Measurements from ENCODE around the gene PGM2L1.
"Not testable (repeated sequence)": the region's sequence is repeated elsewhere in the genome, so short reads cannot be mapped to it uniquely, and the experiment has no call there.

Gene PGM2L1

GRCh38 chr11:74398244-74399159 is at the start of gene PGM2L1:
Gene PGM2L1, minus strand, starts transcription at chr11:74398433. Its CDS starts 272 bp downstream, at chr11:74398161.
- peak; percentile 94 for DNase-seq

DNA sequence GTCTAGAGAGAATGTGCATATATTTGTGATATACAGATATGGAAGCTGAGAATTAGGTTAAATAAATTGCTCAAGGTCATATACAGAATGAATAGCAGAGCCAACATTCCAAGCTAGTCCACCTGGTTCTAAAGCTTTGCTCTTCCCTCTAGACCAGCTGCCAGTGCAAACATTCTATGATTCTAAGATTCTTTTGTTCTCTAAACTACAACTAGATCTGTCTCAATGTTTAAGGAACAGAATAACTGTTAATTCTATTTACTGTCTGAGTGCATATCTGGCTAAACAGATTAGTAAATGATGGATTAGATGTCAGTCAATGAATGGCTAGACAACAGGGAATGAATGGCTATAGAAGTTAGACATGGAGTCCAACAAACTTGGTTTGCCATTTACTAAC is 49.5 kb upstream of the PGM2L1 start:
- DNase-seq: no peak

DNA sequence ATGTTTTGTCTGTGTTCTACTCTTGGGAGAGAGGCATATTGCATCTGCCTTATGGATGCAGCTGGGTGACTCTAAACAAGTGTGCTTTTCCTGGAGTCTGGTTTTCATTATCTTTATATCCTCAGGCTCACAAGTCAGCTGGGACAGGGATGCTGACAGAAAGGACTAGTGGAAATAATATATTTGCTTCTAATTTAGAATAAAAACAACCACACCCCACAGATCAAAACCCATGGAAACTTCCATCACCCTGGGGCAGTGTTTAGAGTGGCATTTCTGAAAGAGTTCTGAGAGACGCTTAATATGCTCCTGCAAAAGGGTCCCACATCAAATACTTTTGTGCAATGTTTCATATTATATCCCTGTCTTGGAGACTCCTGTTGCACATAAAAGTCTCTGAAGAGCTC is 48.3 kb upstream of the PGM2L1 start:
- DNase-seq: peak; percentile 28

- DNase-seq: no peak
Observed at GRCh38 chr11:74444173-74444826, 46.1 kb upstream of the PGM2L1 start.

DNA sequence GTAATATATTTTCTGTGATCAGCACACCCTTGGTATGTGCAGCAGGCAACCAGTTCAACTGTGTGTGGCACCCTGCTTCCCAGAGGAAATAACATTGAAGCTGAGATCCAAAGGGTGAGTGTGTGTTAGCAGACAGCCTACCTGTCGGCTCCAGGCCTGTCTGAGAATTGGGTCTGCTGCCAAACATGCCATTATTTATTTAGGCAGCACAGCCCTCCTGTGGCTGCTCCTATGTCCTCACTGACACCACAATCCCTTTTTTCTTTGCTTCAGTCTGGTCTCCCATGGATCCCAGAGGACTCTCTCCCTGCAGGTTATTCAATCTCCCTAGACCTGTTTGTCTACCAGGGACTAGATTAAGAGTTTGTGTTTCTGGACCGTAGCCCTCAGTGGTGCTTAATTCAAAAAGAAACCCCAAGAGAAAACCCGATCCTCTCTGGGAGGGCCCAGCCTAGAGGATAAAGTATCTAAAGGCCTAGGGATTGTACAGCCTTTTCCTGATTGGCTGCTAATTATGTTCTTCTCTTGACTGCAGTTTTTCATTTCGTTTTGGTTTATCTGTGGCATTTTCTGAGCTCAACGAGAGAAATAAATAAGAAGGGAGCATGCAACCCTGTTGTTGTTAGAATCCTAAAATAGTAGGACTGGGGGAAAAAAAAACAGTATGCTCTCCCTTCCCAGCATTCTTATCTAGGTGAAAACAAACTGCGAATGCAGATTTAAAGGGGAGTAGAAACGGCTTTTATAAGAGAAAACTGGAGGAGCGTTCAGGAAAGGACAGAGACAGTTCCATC is 45.0 kb upstream of the PGM2L1 start:
- no peak for DNase-seq

GRCh38 chr11:74442636-74443035 is 44.4 kb upstream of the PGM2L1 start:
- DNase-seq: no peak

- no peak for DNase-seq
Observed at GRCh38 chr11:74438681-74439080, 40.4 kb upstream of the PGM2L1 start.

DNA sequence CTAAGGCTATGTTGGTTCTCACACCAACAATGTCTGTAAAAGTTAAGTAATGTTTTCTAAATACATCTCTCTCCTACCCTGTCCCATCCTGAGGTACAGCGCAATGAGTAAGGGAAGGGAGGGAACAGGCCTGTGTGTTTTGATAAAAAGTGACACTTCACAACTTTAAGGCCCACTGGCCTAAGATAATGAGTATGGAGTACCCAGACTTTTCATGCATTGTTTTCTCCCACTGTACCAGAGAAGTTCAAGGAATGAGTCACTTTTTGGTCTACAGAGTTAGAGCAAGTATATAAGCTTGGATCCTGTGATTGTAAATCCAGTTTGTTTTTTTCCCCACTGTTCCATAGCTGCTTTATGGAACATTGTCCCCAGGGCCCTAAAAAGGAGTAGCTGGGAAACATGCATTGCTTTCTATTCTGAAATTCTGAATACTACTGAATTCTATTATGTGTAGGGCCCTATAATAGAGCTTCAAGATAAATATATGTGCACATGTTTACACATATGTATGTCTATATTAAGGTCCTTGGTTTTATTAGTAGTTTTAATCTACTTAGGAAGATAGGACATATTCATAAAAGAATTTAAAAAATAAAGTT is 39.3 kb upstream of the PGM2L1 start:
- DNase-seq: no peak

DNA sequence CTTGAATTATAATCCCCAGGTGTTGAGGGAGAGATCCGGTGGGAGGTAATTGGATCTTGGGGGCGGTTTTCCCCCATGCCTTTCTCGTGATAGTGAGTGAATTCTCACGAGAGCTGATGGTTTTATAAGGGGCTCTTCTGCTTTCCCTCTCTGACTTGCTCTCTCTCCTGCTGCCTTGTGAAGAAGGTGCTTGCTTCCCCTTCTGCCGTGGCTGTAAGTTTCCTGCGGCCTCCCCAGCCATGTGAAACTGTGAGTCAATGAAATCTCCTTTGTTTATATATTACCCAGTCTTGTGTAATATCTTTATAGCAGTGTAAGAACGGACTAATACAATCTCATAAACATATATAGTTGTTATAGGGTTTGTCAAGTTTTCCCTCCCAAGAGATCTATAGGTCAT is 36.3 kb upstream of the PGM2L1 start:
- DNase-seq: no peak

DNA sequence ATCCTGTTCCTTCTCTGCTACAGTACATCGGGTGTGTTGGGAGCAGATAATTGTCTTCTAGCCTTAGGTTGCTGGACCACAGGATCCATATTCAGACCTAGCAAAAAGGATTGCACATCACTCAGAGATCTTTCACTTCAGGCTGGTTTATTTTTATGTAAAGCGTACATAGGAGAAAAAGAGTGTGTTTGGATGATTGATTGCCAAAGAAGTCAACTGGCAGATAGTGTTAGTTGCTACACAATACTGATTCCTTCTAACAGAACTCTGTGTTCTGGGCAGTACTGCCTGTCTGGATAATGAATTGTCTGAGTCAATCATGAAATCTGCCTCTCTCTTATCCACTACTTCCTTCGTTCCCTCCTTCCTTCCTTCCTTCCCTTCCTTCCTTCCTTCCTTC is 31.0 kb upstream of the PGM2L1 start:
- no peak for DNase-seq

- DNase-seq: no peak
Observed at GRCh38 chr11:74427384-74427886, 29.2 kb upstream of the PGM2L1 start.

DNA sequence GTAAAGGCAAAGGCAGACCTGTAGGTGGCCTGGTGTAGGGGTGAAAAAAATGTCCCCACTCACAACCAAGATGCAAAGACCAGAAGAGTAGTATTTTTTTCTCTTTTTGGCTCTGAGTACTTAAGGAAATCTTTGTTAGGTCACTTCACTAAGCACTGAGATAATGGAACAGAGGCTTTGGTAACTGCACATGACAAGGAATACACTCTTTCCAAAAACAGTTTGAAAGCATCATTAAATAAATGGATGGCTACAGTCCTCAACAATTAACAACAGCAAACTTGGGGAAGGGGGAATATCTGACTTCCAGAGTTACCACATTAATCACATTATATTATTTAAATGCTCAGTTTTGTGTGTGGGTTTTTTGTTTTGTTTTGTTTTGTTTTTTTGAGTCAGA is 26.9 kb upstream of the PGM2L1 start:
- no peak for DNase-seq

- peak; percentile 83 for DNase-seq
Observed at GRCh38 chr11:74418509-74418895, 20.3 kb upstream of the PGM2L1 start.

DNA sequence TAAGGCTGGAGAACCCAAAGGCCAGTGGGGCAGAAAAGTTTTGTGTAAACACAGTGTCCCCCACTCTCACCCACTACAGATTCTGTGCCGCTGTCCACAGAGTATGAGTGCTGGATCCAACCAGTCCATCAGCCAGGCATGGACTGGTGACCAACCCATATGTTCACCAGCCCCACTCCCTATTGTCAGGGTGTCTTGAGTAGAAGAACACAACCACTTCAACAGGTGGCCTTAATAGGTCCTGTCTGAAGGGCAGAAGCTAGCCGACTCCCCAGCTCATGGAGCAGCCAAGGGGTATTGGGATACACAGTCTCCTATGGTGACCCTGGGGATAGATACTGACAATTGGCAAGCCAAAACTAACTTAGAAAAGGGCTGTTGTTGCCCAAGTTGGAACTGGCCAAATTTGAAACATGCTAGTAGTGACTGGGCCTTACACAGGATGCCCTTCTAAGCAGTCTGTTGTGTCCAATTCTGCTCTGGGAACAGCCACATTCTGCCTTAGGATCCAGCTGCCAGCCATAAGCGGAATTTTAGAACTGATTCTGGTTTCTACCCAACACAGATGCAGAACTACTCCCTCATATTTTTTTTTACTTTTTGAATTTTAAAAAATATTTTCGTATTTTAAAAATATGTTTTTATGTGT is 19.8 kb upstream of the PGM2L1 start:
- DNase-seq: no peak

GRCh38 chr11:74417379-74417804 is 19.2 kb upstream of the PGM2L1 start:
- DNase-seq: peak; percentile 69

- DNase-seq: not testable (repeated sequence)
Observed at GRCh38 chr11:74416974-74417373, 18.7 kb upstream of the PGM2L1 start.

- no peak for DNase-seq
Observed at GRCh38 chr11:74412733-74413359, 14.6 kb upstream of the PGM2L1 start.

DNA sequence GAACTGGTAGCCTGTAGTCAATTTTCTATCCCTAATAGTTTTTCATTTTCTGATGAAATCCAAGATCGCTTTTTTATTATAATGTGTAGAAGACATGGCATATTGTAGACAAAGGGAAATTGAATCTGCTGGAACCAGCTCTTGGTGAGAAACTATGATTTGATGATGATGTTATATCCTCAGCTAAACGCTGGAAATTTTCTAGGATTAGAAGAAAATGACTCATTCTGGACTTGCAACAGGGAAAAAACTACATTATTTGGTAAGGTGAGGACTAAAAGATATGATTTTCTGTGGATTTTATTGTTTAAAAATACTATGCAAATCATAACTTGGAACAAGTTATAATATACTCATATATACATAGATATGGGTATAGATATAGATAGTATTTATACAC is 14.1 kb upstream of the PGM2L1 start:
- DNase-seq: no peak

- DNase-seq: no peak
Observed at GRCh38 chr11:74409633-74410032, 11.4 kb upstream of the PGM2L1 start.

DNA sequence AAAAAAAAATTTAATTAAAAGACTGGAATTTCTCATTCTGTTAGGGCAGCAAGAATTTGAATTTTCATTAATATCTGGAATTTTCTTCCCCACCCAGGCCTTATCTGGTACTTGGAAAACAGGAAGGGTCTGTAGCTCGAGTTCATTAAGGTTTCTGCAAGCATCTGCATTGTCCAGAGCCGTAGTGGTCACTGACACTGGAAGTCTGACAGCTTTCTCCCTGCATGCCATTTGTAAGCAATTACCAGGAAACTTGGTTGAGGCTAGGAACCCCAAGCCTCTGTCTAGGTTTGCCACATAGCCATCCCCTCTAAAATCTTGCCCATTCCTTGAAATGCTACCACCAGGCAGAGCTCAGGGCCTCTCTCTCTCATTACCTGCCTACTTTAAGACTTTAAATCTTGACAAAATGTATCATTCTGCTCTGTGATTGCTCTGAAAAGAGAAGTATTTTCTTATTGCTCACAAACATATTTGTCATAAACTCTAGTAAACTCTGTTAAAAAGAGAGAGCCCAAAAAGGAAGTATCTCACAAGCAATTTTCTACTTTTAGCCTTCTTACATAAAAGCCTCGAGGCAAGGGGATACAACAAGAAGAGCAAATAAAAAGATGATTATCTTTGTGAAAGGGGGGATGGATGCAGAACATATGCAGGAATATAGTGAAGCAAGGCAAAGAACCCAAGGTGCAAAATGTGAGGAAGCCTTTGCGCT is 5.5 kb upstream of the PGM2L1 start:
- DNase-seq: no peak

DNA sequence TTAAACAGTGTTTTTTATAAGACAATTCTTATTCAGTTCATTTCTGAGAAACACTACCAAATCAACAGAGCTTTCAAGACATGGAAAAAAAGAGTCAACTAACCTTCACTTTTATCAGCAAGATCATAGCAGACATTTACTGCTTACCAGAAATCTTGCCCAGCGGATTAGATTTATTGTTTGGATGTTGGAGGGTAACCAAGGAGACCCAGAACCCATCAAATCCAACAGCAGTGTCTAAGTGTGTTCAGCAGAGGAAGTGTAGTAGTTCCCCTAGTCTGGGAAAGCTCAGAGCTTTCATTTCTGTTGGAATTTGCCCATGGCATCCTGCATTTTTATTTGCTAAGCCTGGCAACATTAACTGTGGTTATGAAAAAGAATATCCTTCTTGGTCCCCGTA is 2.4 kb upstream of the PGM2L1 start:
- DNase-seq: no peak
